Cardiac muscle cell (in vitro differentiated cells and primary cell): ENCODE data around the gene RPS10. TPM values are rescaled to one million over a fixed set of nuclear protein-coding genes. Genes with fewer than 3 reads are reported as not detected.

ENCODE experiments used
- DNase-seq, 2 donors: peaks; one replicate each; pipeline versions ENCODE4 v3.0.0 to v3.0.0-alpha.2; 2010 to 2017; ENCODE audit warnings: low read depth in 1 of 2, low spot score in 1 of 2
- H3K27ac ChIP-seq: fragments of 200-600 bp; sonication (generic); 2 replicates; pipeline ENCODE4 v1.5.1; 2016
- H3K27me3 ChIP-seq: fragments of 200-600 bp; sonication (generic); 2 replicates; pipeline ENCODE4 v1.6.0; 2016; ENCODE audit warnings: control low read depth
- H3K36me3 ChIP-seq: fragments of 200-600 bp; sonication (generic); 2 replicates; pipeline ENCODE4 v1.5.1; 2016; ENCODE audit warnings: control low read depth
- H3K4me1 ChIP-seq: fragments of 200-600 bp; sonication (generic); 2 replicates; pipeline ENCODE4 v1.8.1; 2017; ENCODE audit warnings: low read depth, mild to moderate bottlenecking, mixed run types
- H3K4me3 ChIP-seq: fragments of 200-600 bp; sonication (generic); 2 replicates; pipeline ENCODE4 v1.5.1; 2016; ENCODE audit warnings: mild to moderate bottlenecking
- H3K9me3 ChIP-seq: fragments of 200-600 bp; sonication (generic); 2 replicates; pipeline ENCODE4 v1.5.1; 2017; ENCODE audit warnings: low read depth, mild to moderate bottlenecking, control low read depth
- polyA plus RNA-seq: library from polyadenylated mRNA; unstranded; fragments of >200 nt; fragmentation: Nextera tagmentation; extraction: Ambion mirVana; gene quantifications from 2 replicates; pipeline ENCODE4 v1.2.1, GENCODE V29; 2016
- total RNA-seq: library from RNA; depleted of rRNA; stranded (reverse); fragments of >200 nt; gene quantifications from 2 replicates; pipeline ENCODE4 v1.2.3, GENCODE V29; 2016
- TF ChIP-seq, protein P1 (sequence below): IDR thresholded peaks from 2 replicates; pipeline ENCODE4 v1.5.1; 2012; ENCODE audit warnings: low read depth, mild to moderate bottlenecking, low read length

The RPS10 gene
- total and polyA plus RNA-seq, 2 experiments from 2014 or later, result 632 to 1,764 TPM

DNA sequence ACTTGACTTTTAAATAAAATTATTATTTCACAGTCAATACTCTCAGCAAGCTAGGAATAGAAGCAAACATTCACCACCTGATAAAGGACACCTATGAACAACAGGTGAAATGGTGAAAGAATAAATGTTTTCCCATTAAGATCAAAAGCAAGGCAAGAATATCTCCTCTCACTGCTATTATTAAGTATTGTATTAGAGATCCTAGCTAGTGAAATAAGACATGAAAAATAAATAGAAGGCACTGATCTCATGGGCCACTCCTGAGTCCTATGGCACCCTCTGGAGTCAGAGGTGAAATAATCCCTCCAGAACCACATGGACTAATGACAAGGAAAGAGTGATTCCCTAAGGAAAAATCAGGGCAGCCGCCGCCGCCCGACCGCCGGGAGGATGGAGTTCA lies 29.4 kb downstream of the RPS10 start:
- DNase-seq, result no peak
- H3K4me1 ChIP-seq, result no peaks in the 10 kb centered on the region
- TF ChIP-seq, protein P1, sequence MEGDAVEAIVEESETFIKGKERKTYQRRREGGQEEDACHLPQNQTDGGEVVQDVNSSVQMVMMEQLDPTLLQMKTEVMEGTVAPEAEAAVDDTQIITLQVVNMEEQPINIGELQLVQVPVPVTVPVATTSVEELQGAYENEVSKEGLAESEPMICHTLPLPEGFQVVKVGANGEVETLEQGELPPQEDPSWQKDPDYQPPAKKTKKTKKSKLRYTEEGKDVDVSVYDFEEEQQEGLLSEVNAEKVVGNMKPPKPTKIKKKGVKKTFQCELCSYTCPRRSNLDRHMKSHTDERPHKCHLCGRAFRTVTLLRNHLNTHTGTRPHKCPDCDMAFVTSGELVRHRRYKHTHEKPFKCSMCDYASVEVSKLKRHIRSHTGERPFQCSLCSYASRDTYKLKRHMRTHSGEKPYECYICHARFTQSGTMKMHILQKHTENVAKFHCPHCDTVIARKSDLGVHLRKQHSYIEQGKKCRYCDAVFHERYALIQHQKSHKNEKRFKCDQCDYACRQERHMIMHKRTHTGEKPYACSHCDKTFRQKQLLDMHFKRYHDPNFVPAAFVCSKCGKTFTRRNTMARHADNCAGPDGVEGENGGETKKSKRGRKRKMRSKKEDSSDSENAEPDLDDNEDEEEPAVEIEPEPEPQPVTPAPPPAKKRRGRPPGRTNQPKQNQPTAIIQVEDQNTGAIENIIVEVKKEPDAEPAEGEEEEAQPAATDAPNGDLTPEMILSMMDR, result no peak
- no peak overlapping the region for H3K4me3 ChIP-seq
- H3K27me3 ChIP-seq, result no peaks in the 10 kb centered on the region
- H3K36me3 ChIP-seq, result no peaks in the 10 kb centered on the region
- H3K9me3 ChIP-seq, result no peaks in the 10 kb centered on the region
- no peak overlapping the region for H3K27ac ChIP-seq

- DNase-seq, result no peak
- no peaks in the 10 kb centered on the region for H3K9me3 ChIP-seq
- TF ChIP-seq, protein P1, result no peak
These were observed 31.9 kb downstream of the RPS10 start for GRCh38 chr6:34393966-34394305.

GRCh38 chr6:34393191-34393965 lies 32.5 kb downstream of the RPS10 start:
- H3K27ac ChIP-seq, result no peak overlapping the region
- TF ChIP-seq, protein P1, result no peak
- no peak for DNase-seq

More at GRCh38 chr6:34393966-34394305, 31.9 kb downstream of the RPS10 start:
- Histone ChIP-seq H3K36me3 (no peaks in the 10 kb centered on the region), H3K27me3 (no peaks in the 10 kb centered on the region), H3K27ac (no peak overlapping the region), H3K4me1 (peaks cover 5% of the 10 kb centered on the region), H3K4me3 (no peak overlapping the region)

DNA sequence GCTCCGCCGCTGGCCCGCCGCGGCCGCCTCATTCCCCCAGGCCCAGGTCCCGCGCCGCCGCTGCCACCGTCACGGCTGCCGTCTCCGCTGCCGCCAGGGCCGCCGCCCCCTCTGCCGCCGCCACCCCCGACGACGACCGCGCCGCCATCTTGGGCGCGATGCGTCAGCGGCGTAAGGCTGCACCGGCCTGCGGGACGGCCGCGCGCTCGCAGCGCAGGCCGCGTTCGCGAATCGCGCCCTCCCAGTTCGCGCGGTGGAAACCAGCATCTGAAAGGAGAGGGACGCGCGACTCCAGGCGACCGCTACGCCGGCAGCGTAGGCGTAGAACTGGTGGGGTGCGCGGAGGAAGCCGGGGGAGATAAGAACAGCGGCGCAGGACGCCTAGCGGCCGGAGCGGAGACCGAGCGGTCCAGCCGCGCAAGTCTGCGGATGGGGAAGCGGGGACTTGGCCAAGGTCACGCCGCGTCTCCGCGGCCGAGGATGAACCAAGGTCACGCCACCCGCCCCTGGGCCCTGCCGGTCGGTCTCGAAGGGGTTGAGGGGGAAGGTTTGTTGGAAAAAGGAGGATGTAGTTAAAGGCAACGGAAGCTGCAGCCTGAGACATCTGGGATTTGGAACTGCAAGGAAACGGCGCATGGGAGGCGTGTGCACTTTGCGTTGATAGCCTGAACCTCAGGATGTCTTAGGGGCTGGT lies 33.2 kb downstream of the RPS10 start, which contains the start of gene NUDT3:
TSS of gene NUDT3 (minus strand) at position 173 of the 694 bp plus-strand sequence. CDS start 307 bp downstream, outside the sequence.
- Histone ChIP-seq H3K4me3 (peak within 1 kb of the TSS; percentile 73), H3K27me3 (no peaks in the 10 kb centered on the region), H3K4me1 (peaks cover 5% of the 10 kb centered on the region), H3K36me3 (no peaks in the 10 kb centered on the region), H3K9me3 (no peaks in the 10 kb centered on the region), H3K27ac (peak within 1 kb of the TSS; percentile 84)
- peak; percentile 96 for DNase-seq
- TF ChIP-seq, protein P1, result peak; percentile 80

More at GRCh38 chr6:34393191-34393965, 32.5 kb downstream of the RPS10 start:
- H3K4me1 ChIP-seq, result peaks cover 5% of the 10 kb centered on the region
- peak overlapping the region; percentile 73 for H3K4me3 ChIP-seq
- no peaks in the 10 kb centered on the region for H3K27me3 ChIP-seq
- no peaks in the 10 kb centered on the region for H3K9me3 ChIP-seq
- no peaks in the 10 kb centered on the region for H3K36me3 ChIP-seq

DNA sequence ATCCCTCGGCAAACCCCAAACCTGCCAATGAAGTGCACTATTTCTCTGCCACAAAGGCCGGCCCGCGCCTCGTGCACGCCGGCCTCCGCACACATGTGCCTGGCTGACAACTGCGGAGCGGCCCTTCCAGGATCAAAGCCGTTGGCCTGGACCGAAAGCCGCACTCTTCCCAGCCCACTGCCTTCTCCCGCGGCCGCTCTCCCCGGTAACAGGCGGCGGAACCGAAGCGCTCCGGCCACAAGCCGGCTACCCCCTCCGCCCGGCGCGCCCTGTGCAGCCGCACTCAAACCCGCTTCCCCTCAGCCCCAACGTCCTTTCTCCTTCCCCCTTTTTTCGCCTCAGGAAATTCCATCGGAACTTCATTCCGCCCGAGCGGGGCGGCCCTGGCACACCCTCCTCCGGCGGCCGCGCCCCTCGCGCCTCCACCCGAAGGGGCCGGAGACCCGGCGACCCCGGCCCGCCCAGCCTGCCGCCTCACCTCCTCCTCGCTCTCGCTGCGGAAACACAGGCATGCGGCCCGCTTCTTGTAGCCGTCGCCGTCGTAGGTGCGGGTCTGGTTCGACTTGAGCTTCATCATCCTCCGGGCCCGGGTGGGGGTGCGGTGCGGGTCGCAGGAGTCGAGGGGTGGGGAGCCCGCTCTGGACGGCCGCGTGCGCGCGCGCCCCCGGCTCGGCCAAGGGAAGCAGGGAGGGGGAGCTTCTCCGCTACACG lies 33.9 kb downstream of the RPS10 start:
- Histone ChIP-seq H3K27ac (peak overlapping the region; percentile 84), H3K27me3 (no peaks in the 10 kb centered on the region), H3K36me3 (no peaks in the 10 kb centered on the region), H3K4me1 (peaks cover 5% of the 10 kb centered on the region), H3K4me3 (peak overlapping the region; percentile 73), H3K9me3 (no peaks in the 10 kb centered on the region)
- DNase-seq, result peak; percentile 59 to 74
- TF ChIP-seq, protein P1, result no peak
